Astrocyte (in vitro differentiated cells and primary cell): ENCODE measurements around the gene CDRT4. TPM values are rescaled to one million over a fixed set of nuclear protein-coding genes. Genes with fewer than 3 reads are reported as not detected.
"Not testable (repeated sequence)": the region's sequence is repeated elsewhere in the genome, so short reads cannot be mapped to it uniquely, and the experiment has no call there.

Experiments used
- DNase-seq: peaks from one replicate; pipeline ENCODE4 v3.0.0-alpha.2; 2010; ENCODE audit warnings: low read depth
- FAIRE-seq: peaks from 2 replicates; lab custom pipeline; 2011; peaks lifted over from hg19 to GRCh38; lab: Jason Lieb, UNC
- H2AFZ ChIP-seq: 2 replicates; pipeline ENCODE4 v1.6.0; 2012; ENCODE audit warnings: low read depth, low read length, inconsistent platforms
- H3K27ac ChIP-seq: 2 replicates; pipeline ENCODE4 v1.5.1; 2011; ENCODE audit warnings: low read depth, low read length, inconsistent platforms
- H3K27me3 ChIP-seq: 2 replicates; pipeline ENCODE4 v1.6.0; 2011; ENCODE audit warnings: low read length, inconsistent platforms; ENCODE audit not compliant: insufficient read depth
- H3K36me3 ChIP-seq: 2 replicates; pipeline ENCODE4 v1.5.1; 2011; ENCODE audit warnings: low read length, inconsistent platforms; ENCODE audit not compliant: insufficient read depth
- H3K4me1 ChIP-seq: 2 replicates; pipeline ENCODE4 v1.5.1; 2011; ENCODE audit warnings: low read length, inconsistent platforms; ENCODE audit not compliant: insufficient read depth
- H3K4me2 ChIP-seq: 2 replicates; pipeline ENCODE4 v1.6.0; 2012; ENCODE audit warnings: low read length, inconsistent platforms
- H3K4me3 ChIP-seq: 2 replicates; pipeline ENCODE4 v1.5.1; 2011; ENCODE audit warnings: low read depth, mild to moderate bottlenecking, low read length, inconsistent platforms; ENCODE audit not compliant: insufficient read depth
- H3K79me2 ChIP-seq: 2 replicates; pipeline ENCODE4 v1.6.0; 2012; ENCODE audit warnings: mild to moderate bottlenecking, low read length, inconsistent platforms; ENCODE audit not compliant: insufficient read depth
- H3K9ac ChIP-seq: 2 replicates; pipeline ENCODE4 v1.6.0; 2012; ENCODE audit warnings: mild to moderate bottlenecking, low read length, inconsistent platforms
- H3K9me3 ChIP-seq: 2 replicates; pipeline ENCODE4 v1.5.1; 2012; ENCODE audit warnings: low read depth, mild to moderate bottlenecking, low read length, inconsistent platforms; ENCODE audit not compliant: insufficient read depth
- H4K20me1 ChIP-seq: 2 replicates; pipeline ENCODE4 v1.6.0; 2012; ENCODE audit warnings: low read length, inconsistent platforms; ENCODE audit not compliant: insufficient read depth
- H3K27ac Mint-ChIP-seq: one replicate; pipeline ENCODE4 v1.8.0; 2021; ENCODE audit warnings: mild to moderate bottlenecking, mixed read lengths; ENCODE audit not compliant: unreplicated experiment
- H3K27me3 Mint-ChIP-seq: one replicate; pipeline ENCODE4 v1.8.0; 2021; ENCODE audit warnings: low read depth, mixed read lengths; ENCODE audit not compliant: unreplicated experiment
- H3K36me3 Mint-ChIP-seq: one replicate; pipeline ENCODE4 v1.8.0; 2021; ENCODE audit warnings: low read depth, mixed read lengths; ENCODE audit not compliant: unreplicated experiment
- H3K4me1 Mint-ChIP-seq: one replicate; pipeline ENCODE4 v1.8.0; 2021; ENCODE audit warnings: low read depth, mixed read lengths; ENCODE audit not compliant: unreplicated experiment
- H3K4me3 Mint-ChIP-seq: one replicate; pipeline ENCODE4 v1.8.0; 2021; ENCODE audit warnings: mild to moderate bottlenecking, moderate library complexity, mixed read lengths; ENCODE audit not compliant: unreplicated experiment
- H3K9me3 Mint-ChIP-seq: one replicate; pipeline ENCODE4 v1.8.0; 2021; ENCODE audit warnings: mild to moderate bottlenecking, mixed read lengths; ENCODE audit not compliant: unreplicated experiment
- EZH2 ChIP-seq: IDR thresholded peaks from 2 replicates; pipeline ENCODE4 v1.6.1; 2012; ENCODE audit warnings: mild to moderate bottlenecking, low read length, inconsistent platforms; ENCODE audit not compliant: insufficient read depth
- total RNA-seq: library from RNA; stranded (reverse); gene quantifications from 2 replicates; pipeline ENCODE4 v1.2.1, GENCODE V29; 2021
- TF ChIP-seq, protein P1 (sequence below): IDR thresholded peaks from 2 replicates; pipeline ENCODE4 v1.5.1; 2011; ENCODE audit warnings: low read depth, mild to moderate bottlenecking, inconsistent platforms, low read length, moderate library complexity; ENCODE audit not compliant: insufficient read depth

Gene CDRT4
- total RNA-seq, 1 donor from 2014 or later, result 8.8 TPM

- H3K27me3 ChIP-seq, result no peaks in the 10 kb centered on the region
- no peak overlapping the region for H3K4me3 Mint-ChIP-seq
- DNase-seq, result no peak
Observed at GRCh38 chr17:15508466-15508865, 41.0 kb upstream of the CDRT4 start.

GRCh38 chr17:15507896-15508295, 40.5 kb upstream of the CDRT4 start:
- no peak overlapping the region for H3K27ac ChIP-seq
- peaks cover 7% of the 10 kb centered on the region for H3K79me2 ChIP-seq
- peaks cover 18% of the 10 kb centered on the region for H3K4me1 ChIP-seq
- no peaks in the 10 kb centered on the region for H3K9me3 ChIP-seq
- TF ChIP-seq EZH2, result no peak
- TF ChIP-seq, protein P1, sequence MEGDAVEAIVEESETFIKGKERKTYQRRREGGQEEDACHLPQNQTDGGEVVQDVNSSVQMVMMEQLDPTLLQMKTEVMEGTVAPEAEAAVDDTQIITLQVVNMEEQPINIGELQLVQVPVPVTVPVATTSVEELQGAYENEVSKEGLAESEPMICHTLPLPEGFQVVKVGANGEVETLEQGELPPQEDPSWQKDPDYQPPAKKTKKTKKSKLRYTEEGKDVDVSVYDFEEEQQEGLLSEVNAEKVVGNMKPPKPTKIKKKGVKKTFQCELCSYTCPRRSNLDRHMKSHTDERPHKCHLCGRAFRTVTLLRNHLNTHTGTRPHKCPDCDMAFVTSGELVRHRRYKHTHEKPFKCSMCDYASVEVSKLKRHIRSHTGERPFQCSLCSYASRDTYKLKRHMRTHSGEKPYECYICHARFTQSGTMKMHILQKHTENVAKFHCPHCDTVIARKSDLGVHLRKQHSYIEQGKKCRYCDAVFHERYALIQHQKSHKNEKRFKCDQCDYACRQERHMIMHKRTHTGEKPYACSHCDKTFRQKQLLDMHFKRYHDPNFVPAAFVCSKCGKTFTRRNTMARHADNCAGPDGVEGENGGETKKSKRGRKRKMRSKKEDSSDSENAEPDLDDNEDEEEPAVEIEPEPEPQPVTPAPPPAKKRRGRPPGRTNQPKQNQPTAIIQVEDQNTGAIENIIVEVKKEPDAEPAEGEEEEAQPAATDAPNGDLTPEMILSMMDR, result no peak
- peaks cover 39% of the 10 kb centered on the region for H3K4me1 Mint-ChIP-seq
- peaks cover 19% of the 10 kb centered on the region for H4K20me1 ChIP-seq
- peaks cover 2% of the 10 kb centered on the region for H3K9me3 Mint-ChIP-seq
- peaks cover 35% of the 10 kb centered on the region for H3K36me3 Mint-ChIP-seq
- no peak overlapping the region for H2AFZ ChIP-seq
- H3K36me3 ChIP-seq, result peaks cover 10% of the 10 kb centered on the region
- H3K27me3 ChIP-seq, result no peaks in the 10 kb centered on the region
- H3K9ac ChIP-seq, result no peak overlapping the region
- no peak overlapping the region for H3K4me3 ChIP-seq
- no peak overlapping the region for H3K27ac Mint-ChIP-seq
- H3K4me2 ChIP-seq, result no peak overlapping the region
- no peak for FAIRE-seq
- H3K4me3 Mint-ChIP-seq, result no peak overlapping the region
- H3K27me3 Mint-ChIP-seq, result no peaks in the 10 kb centered on the region
- DNase-seq, result no peak

More at GRCh38 chr17:15508466-15508865, 41.0 kb upstream of the CDRT4 start:
- Histone ChIP-seq H3K4me3 (no peak overlapping the region), H3K9me3 (no peaks in the 10 kb centered on the region), H3K36me3 (peaks cover 10% of the 10 kb centered on the region), H4K20me1 (peaks cover 19% of the 10 kb centered on the region), H2AFZ (no peak overlapping the region), H3K27ac (no peak overlapping the region), H3K9ac (no peak overlapping the region), H3K79me2 (peaks cover 7% of the 10 kb centered on the region), H3K4me2 (no peak overlapping the region), H3K4me1 (peaks cover 24% of the 10 kb centered on the region)
- FAIRE-seq, result no peak
- Mint-ChIP-seq H3K27me3 (no peaks in the 10 kb centered on the region), H3K4me1 (peaks cover 45% of the 10 kb centered on the region), H3K27ac (no peak overlapping the region), H3K36me3 (peaks cover 34% of the 10 kb centered on the region), H3K9me3 (peaks cover 2% of the 10 kb centered on the region)
- TF ChIP-seq EZH2, result no peak
- TF ChIP-seq, protein P1, result no peak

DNA sequence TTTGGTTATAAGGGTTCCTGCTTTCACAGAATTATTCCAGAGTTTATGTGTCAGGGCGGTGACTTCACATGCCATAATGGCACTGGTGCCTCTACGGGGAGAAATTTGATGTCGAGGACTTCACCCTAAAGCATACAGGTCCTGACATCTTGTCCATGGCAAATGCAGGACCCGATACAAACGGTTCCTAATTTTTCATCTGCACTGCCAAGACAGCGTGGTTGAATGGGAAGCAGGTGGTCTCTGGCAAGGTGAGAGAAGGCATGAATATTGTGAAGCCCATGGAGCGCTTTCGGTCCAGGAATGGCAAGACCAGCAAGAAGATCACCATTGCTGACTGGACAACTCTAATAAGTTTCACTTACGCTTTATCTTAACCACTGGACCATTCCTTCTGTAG, 39.6 kb upstream of the CDRT4 start:
- Histone ChIP-seq H3K27ac (no peak overlapping the region), H2AFZ (no peak overlapping the region), H3K4me3 (no peak overlapping the region), H3K79me2 (peaks cover 7% of the 10 kb centered on the region), H3K36me3 (peaks cover 8% of the 10 kb centered on the region), H3K4me1 (peaks cover 21% of the 10 kb centered on the region), H4K20me1 (peaks cover 19% of the 10 kb centered on the region), H3K4me2 (no peak overlapping the region), H3K27me3 (no peaks in the 10 kb centered on the region), H3K9ac (no peak overlapping the region), H3K9me3 (no peaks in the 10 kb centered on the region)
- H3K4me1 Mint-ChIP-seq, result peaks cover 33% of the 10 kb centered on the region
- TF ChIP-seq, protein P1, result no peak
- no peak for TF ChIP-seq EZH2
- no peaks in the 10 kb centered on the region for H3K27me3 Mint-ChIP-seq
- no peak overlapping the region for H3K27ac Mint-ChIP-seq
- no peak for FAIRE-seq
- DNase-seq, result no peak
- H3K9me3 Mint-ChIP-seq, result peaks cover 2% of the 10 kb centered on the region
- H3K36me3 Mint-ChIP-seq, result peaks cover 37% of the 10 kb centered on the region
- H3K4me3 Mint-ChIP-seq, result no peak overlapping the region

- H3K27me3 ChIP-seq, H3K27me3 Mint-ChIP-seq, H3K4me3 ChIP-seq, H3K4me3 Mint-ChIP-seq, H3K9ac ChIP-seq, H3K27ac Mint-ChIP-seq, DNase-seq, H3K4me2 ChIP-seq, H3K36me3 ChIP-seq, H2AFZ ChIP-seq, H3K79me2 ChIP-seq, FAIRE-seq, H3K9me3 Mint-ChIP-seq, H3K9me3 ChIP-seq, H3K27ac ChIP-seq: not testable (repeated sequence)
- Mint-ChIP-seq H3K36me3 (peaks cover 37% of the 10 kb centered on the region), H3K4me1 (peaks cover 24% of the 10 kb centered on the region)
- peaks cover 19% of the 10 kb centered on the region for H4K20me1 ChIP-seq
- H3K4me1 ChIP-seq, result peaks cover 16% of the 10 kb centered on the region
Observed at GRCh38 chr17:15505708-15506107, 38.3 kb upstream of the CDRT4 start.
